ENCODE results near the gene LRRD1. TPM values are rescaled to one million over a fixed set of nuclear protein-coding genes. Genes with fewer than 3 reads are reported as not detected.

LRRD1 gene
- total and polyA plus RNA-seq, 10 of the 15 experiments (the other 5 are each of a cell fraction or from before 2014, with no cell fraction given), result 0.04 to 0.06 TPM; not detected in 8

- Histone ChIP-seq H3K36me3 (ENCODE audit: control insufficient read depth in 2 of 2, insufficient read depth in 2 of 2, low read length in 1 of 2) (peaks cover 0 to 6% of the 10 kb centered on the region in 2 experiments; a peak in 1 of 4 replicates), H2AFZ (ENCODE audit: control insufficient read depth, low read depth, low read length) (no peak overlapping the region), H3K4me2 (ENCODE audit: control insufficient read depth, insufficient read depth) (no peak overlapping the region), H3K79me2 (ENCODE audit: control insufficient read depth, insufficient read depth, low read length) (no peaks in the 10 kb centered on the region), H4K20me1 (ENCODE audit: control insufficient read depth, insufficient read depth) (no peaks in the 10 kb centered on the region), H3K9ac (ENCODE audit: control insufficient read depth, insufficient read depth, low read length) (no peak overlapping the region), H3K27ac (ENCODE audit: control insufficient read depth, insufficient read depth) (no peak overlapping the region), H3K27me3 (replicated peaks in 1 of 2; ENCODE audit: control insufficient read depth in 2 of 2, insufficient read depth in 2 of 2, low read length in 1 of 2) (no peaks in the 10 kb centered on the region), H3K4me1 (ENCODE audit: control insufficient read depth, insufficient read depth, low read length) (no peaks in the 10 kb centered on the region), H3K9me3 (replicated peaks; ENCODE audit: control insufficient read depth, insufficient read depth, low read length) (no peaks in the 10 kb centered on the region), H3K4me3 (no peak overlapping the region)
- CTCF ChIA-PET, result interaction anchor here (0.6 kb wide), 1 partner anchor 673 kb away, joined by 3 read pairs; no protein-coding TSS in a partner anchor
- SMC1A ChIA-PET (ENCODE audit: uncharacterized antibody, unreplicated experiment), result no interaction called here
- in situ Hi-C loops (cut with MboI), result no loop called here
- 97% methylated on average over 2 of the region's 2 CpGs for WGBS (ENCODE audit: insufficient coverage, insufficient replicate concordance, low lambda C conversion rate, missing lambda C conversion rate)
- DNase-seq (ENCODE audit: low read depth, low spot score) (no peak), ATAC-seq (no peak), FAIRE-seq (no peak)
- POLR2A ChIA-PET, result no interaction called here
- RAD21 ChIA-PET (ENCODE audit: unreplicated experiment), result no interaction called here
- intact Hi-C loops (cut with micrococcal nuclease; ENCODE audit: unreplicated experiment), result no loop called here
- no peak for TF ChIP-seq RAD21 (IDR thresholded peaks at IDR 0.05; ENCODE audit: insufficient read depth, low read depth, low read length)
- no peak for TF ChIP-seq NFXL1 (IDR thresholded peaks at IDR 0.05; ENCODE audit: borderline replicate concordance)
- no peak for TF ChIP-seq JUNB (IDR thresholded peaks at IDR 0.05)
- BruUV-seq (replicated peaks), result no TSS peak
These were observed 49.2 kb upstream of the LRRD1 start for GRCh38 chr7:92228100-92228499.

DNA sequence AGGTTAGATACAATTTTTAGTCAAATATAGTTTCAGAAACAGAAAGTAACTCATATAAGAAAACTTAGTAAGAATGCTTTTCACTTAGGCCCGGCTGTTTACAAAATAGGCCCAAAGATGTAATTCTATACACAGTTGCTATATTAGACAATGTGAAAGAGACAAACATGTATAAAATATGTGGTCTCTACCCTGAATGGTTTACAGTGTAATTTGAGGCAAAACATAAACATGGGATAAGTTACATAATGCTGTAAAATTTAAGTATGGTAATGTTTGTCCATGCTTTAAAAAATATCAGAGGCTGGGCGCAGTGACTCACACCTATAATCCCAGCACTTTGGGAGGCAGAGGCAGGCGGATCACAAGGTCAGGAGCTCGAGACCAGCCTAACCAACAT is 48.0 kb upstream of the LRRD1 start:
- Histone ChIP-seq H3K4me3 (no peak overlapping the region), H3K9me3 (replicated peaks; ENCODE audit: control insufficient read depth, insufficient read depth, low read length) (no peaks in the 10 kb centered on the region), H3K36me3 (ENCODE audit: control insufficient read depth in 2 of 2, insufficient read depth in 2 of 2, low read length in 1 of 2) (peaks cover 0 to 11% of the 10 kb centered on the region in 2 experiments; a peak in 1 of 4 replicates), H3K27me3 (replicated peaks in 1 of 2; ENCODE audit: control insufficient read depth in 2 of 2, insufficient read depth in 2 of 2, low read length in 1 of 2) (no peaks in the 10 kb centered on the region), H3K9ac (ENCODE audit: control insufficient read depth, insufficient read depth, low read length) (no peak overlapping the region), H2AFZ (ENCODE audit: control insufficient read depth, low read depth, low read length) (no peak overlapping the region), H4K20me1 (ENCODE audit: control insufficient read depth, insufficient read depth) (no peaks in the 10 kb centered on the region), H3K4me1 (ENCODE audit: control insufficient read depth, insufficient read depth, low read length) (no peaks in the 10 kb centered on the region), H3K27ac (ENCODE audit: control insufficient read depth, insufficient read depth) (no peak overlapping the region), H3K4me2 (ENCODE audit: control insufficient read depth, insufficient read depth) (no peak overlapping the region), H3K79me2 (ENCODE audit: control insufficient read depth, insufficient read depth, low read length) (no peaks in the 10 kb centered on the region)
- POLR2A ChIA-PET, result no interaction called here
- ATAC-seq (no peak), DNase-seq (ENCODE audit: low read depth, low spot score) (no peak), FAIRE-seq (no peak)
- TF ChIP-seq SUZ12 (IDR thresholded peaks at IDR 0.05; ENCODE audit: unreplicated experiment) (no peak), POU2F2 (IDR thresholded peaks at IDR 0.05; ENCODE audit: borderline replicate concordance, low read depth, low read length) (no peak), ESRRA (IDR thresholded peaks at IDR 0.05; ENCODE audit: low read length) (no peak)
- RAD21 ChIA-PET (ENCODE audit: unreplicated experiment), result no interaction called here
- no TSS peak for BruUV-seq (replicated peaks)
- SMC1A ChIA-PET (ENCODE audit: uncharacterized antibody, unreplicated experiment), result interaction anchor here (1.0 kb wide), 1 partner anchor 21 kb away, joined by 4 read pairs; no protein-coding TSS in a partner anchor
- WGBS (ENCODE audit: insufficient coverage, insufficient replicate concordance, low lambda C conversion rate, missing lambda C conversion rate), result 73% methylated on average over 4 of the region's 4 CpGs
- intact Hi-C loops (cut with micrococcal nuclease; ENCODE audit: unreplicated experiment), result no loop called here
- in situ Hi-C loops (cut with MboI), result no loop called here
- CTCF ChIA-PET, result no interaction called here

Data from GM12878 (cell line).